Fibroblast of skin of right biceps (primary cell): ENCODE data around the gene PGAP6.
A peak's percentile ranks its signal among the peaks of the same experiment; 100 is the strongest.
"Not testable (repeated sequence)": the region's sequence is repeated elsewhere in the genome, so short reads cannot be mapped to it uniquely, and the experiment has no call there.

Source experiments
- DNase-seq: peaks from one replicate; pipeline ENCODE4 v3.0.0-alpha.2; 2013

The PGAP6 gene

GRCh38 chr16:349211-349610 lies 32.6 kb downstream of the PGAP6 start:
- no peak for DNase-seq

- DNase-seq = not testable (repeated sequence)
Measured at GRCh38 chr16:348495-348894, 33.3 kb downstream of the PGAP6 start.

GRCh38 chr16:347203-347602 lies 34.6 kb downstream of the PGAP6 start:
- DNase-seq = no peak

- DNase-seq = peak; percentile 27
Measured at GRCh38 chr16:346587-346986, 35.2 kb downstream of the PGAP6 start.

GRCh38 chr16:345772-346171 lies 36.0 kb downstream of the PGAP6 start:
- no peak for DNase-seq

- no peak for DNase-seq
Measured at GRCh38 chr16:342455-343213, 39.1 kb downstream of the PGAP6 start.

- not testable (repeated sequence) for DNase-seq
Measured at GRCh38 chr16:341974-342336, 39.8 kb downstream of the PGAP6 start.

GRCh38 chr16:341095-341973 lies 40.4 kb downstream of the PGAP6 start:
- not testable (repeated sequence) for DNase-seq

- no peak for DNase-seq
Measured at GRCh38 chr16:340370-341091, 41.2 kb downstream of the PGAP6 start.

- no peak for DNase-seq
Measured at GRCh38 chr16:339680-340079, 42.1 kb downstream of the PGAP6 start.

GRCh38 chr16:337975-338575 lies 43.7 kb downstream of the PGAP6 start:
- no peak for DNase-seq

GRCh38 chr16:337437-337836 lies 44.3 kb downstream of the PGAP6 start:
- DNase-seq = no peak

- DNase-seq = no peak
Measured at GRCh38 chr16:336269-336668, 45.5 kb downstream of the PGAP6 start.

- not testable (repeated sequence) for DNase-seq
Measured at GRCh38 chr16:334861-335632, 46.7 kb downstream of the PGAP6 start.

- not testable (repeated sequence) for DNase-seq
Measured at GRCh38 chr16:334164-334832, 47.5 kb downstream of the PGAP6 start.

GRCh38 chr16:333406-334094 lies 48.2 kb downstream of the PGAP6 start:
- DNase-seq = no peak

GRCh38 chr16:331181-331814 lies 50.5 kb downstream of the PGAP6 start:
- not testable (repeated sequence) for DNase-seq

GRCh38 chr16:330741-331140 lies 51.0 kb downstream of the PGAP6 start:
- DNase-seq = no peak

GRCh38 chr16:325375-326145 lies 56.2 kb downstream of the PGAP6 start:
- no peak for DNase-seq
